ENCODE data around the gene SMOC2.
"Not testable (repeated sequence)": the region's sequence is repeated elsewhere in the genome, so short reads cannot be mapped to it uniquely, and the experiment has no call there.

The SMOC2 gene

DNA sequence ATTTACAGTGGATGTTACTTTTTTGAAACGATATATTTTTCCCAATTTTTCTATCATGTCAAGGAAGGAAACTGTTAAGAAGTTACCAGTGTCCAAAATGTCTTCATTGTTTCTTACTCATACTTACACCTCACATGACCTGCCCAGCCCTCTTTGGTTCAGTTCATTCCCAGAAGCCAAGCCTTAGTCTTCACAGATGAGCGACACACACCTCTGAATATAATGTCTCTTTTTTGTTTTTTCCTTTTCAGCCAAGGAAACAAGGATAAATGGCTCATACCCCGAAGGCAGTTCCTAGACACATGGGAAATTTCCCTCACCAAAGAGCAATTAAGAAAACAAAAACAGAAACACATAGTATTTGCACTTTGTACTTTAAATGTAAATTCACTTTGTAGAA, 225.2 kb downstream of the SMOC2 start:
- no peak for DNase-seq

DNA sequence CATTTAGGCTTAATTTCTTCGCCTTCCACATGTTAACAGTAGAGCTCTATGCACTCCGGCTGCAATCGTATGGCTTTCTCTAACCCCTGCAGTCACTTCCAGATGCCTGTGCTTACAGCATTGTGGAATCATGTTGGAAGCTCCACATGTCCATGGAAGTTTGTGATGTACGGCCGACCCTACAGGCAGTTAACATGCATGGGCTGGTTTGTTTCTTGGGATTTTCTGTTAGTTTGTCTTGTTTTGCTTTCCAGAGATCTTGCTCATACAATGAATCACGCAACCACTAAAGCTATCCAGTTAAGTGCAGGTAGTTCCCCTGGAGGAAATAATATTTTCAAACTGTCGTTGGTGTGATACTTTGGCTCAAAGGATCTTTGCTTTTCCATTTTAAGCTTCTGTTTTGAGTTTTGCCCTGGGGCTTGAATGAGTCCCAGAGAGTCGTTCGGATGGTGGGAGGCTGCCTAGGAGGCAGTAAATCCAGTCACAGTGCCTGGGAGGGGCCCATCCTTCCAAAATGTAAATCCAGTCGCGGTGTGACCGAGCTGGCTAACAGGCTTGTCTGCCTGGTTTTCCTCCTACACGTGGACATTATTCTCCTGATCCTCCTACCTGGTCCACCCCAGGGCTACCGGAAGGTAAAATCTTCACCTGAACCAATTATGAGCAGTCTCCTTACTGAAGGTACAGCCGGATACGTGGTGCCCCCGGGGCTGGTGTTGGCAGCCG, 225.9 kb downstream of the SMOC2 start:
- no peak for DNase-seq

DNA sequence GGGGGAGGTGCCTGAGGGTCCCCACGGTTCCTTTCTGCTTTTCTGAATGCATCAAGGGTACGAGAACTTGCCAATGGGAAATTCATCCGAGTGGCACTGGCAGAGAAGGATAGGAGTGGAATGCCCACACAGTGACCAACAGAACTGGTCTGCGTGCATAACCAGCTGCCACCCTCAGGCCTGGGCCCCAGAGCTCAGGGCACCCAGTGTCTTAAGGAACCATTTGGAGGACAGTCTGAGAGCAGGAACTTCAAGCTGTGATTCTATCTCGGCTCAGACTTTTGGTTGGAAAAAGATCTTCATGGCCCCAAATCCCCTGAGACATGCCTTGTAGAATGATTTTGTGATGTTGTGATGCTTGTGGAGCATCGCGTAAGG, 226.4 kb downstream of the SMOC2 start:
- no peak for DNase-seq

DNA sequence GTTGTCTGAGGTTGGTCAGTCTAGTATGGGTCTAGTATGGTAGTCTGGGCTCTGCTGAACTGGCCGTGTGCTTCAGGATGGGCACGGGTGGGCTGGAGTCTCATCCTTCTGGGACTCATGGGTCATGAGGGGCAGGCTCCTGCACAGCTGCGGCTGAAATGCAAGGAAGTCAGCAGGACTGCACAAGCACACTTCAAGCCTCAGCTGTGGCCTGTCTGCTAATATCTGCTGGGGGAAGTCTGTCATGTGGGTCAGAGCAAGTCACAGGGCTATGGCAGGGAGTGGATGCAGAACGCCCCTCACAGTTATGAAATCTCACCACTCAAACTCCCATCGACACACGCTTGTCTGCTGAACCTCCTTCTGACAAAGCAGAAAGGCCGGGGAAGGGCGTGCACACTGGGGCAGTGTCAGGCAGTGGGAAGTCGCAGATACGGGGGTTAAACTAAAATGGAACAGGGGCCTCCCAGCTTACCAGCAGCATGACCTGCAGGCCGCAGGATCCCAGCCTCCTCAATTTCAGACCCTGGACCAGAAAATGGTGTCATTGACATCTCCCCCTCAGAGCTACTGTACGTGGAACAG, 229.5 kb downstream of the SMOC2 start:
- DNase-seq: no peak

DNA sequence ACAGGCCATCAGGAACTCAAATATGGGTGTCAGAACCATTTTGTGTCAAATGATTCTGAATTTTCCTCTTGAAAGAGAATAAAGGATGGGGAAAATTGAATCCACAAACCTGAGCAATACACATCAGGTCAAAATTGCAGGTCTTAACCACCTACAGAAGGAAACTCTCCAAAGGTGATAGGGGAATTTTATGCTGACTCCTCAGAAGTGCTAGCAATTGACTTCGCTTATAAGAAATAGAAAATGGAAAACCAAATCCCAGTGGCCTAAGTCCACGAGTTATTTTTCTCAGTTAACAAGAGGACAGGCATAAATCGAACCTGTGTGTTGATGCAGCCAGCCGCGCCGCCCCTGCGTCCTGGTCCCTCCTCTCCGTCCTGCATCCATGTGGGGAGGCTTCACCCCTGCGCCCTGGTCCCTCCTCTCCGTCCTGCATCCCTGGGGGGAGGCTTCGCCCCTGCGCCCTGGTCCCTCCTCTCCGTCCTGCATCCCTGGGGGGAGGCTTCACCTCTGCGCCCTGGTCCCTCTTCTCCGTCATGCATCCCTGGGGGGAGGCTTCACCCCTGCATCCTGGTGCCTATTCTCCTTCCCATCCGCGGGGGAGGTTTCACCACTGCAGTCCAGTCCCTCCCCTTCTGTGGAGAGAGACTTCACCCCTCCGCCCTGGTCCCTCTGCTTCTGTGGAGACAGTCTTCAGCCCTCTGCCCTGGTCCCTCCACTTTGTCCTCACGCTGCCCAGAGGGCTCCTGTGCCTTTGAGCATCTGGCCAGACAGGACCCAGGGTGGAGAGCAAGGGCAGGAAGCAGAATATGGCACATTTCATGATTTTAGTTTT, 230.3 kb downstream of the SMOC2 start:
- no peak for DNase-seq

DNA sequence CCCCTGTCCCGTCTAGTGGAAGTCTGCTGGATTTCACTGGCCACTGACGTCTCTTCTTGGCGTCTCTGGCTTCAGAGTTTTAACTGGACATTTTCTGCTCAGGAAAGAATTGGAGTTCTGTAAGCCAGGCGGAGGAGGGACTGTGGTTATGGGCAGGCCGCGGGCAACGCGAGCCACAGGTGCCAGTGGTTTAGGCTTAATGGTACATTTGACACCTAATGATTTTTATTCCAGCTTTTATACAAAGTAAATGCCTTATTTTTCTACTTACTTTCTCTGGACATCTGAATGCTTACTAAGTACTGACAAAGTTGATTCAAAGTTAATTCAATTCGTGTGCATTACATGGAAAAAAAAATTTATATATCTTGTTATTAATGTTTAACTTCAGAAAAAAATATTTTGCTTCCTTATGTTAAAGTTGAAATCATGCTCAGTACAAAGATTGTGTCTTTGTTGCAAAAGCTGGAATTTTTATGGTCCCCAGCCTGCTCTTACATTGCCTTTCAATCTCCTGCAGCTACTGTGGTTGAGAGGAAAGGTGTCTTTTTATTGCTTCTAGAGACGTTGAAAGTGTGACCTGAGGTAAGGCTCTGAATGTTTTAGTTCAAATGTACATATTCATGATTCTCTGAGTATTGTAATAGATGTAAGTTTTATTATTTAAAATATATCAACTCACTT, 231.0 kb downstream of the SMOC2 start:
- DNase-seq: no peak

DNA sequence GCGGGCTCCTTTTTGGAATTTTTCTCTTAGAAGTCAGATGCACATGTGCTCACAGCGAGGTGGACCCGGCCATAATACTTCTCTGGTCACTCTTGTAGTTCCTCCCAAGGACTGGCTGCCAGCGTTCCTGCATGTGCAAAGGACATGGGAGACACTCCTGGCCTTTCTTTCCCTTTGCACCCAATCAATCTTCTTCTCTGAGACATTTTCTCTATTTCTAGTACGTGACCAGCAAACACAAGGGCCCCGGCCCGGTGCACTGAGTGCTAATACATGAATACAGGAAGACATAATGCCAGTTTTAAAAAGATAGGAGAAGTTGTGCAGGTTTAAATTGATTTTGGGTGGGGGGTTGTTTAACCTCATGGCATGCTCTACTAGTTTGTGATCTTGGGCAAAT, 233.6 kb downstream of the SMOC2 start:
- no peak for DNase-seq

DNA sequence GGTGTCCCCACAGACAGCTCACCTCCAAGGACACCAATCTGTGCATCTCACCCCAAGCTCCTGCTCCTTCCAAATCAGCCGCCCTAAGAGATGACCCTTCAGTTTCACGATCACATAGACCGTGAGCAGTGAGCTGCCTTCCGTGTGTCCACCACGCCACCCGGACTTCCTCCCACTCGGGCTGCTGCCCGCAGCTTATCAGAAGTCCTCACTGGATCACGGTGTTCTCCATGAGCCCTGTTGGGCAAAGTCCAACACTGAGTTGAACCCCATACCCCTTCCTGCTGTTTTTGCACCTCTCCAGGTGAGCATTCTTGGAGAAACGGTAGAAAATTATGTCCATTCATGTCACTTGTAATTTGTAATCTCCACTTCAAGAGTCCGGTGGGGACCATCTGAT, 234.4 kb downstream of the SMOC2 start:
- no peak for DNase-seq

DNA sequence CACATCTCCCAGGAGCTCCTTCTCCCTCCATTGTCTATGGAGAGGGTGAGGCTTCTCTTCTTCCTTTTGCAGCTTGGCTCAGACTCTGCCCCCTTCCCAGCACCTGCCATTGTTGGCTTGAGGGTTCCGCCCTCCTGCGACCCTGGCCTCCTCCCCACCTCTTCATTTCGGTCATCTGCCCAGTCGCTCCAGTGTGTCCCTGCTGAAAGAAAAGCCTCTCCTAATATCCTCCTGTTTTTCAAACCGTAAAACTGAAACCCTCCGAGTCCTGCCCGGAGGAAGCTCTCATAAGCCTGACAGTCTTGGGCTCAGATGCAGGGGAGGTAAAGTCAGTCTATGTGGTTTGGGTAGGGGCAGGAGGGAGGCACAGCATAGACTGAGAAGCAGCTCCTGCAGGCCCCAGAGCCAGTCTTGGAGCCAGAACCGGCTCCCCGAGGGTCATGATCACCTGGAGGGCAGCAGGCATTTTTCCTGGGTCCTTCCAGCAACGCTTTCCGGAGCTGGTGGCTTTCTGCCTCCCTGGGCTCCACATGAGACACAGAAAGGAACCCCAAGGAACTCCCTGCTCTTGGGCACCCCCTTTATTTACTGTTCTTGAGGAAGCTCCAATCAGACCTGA, 235.1 kb downstream of the SMOC2 start:
- no peak for DNase-seq

DNA sequence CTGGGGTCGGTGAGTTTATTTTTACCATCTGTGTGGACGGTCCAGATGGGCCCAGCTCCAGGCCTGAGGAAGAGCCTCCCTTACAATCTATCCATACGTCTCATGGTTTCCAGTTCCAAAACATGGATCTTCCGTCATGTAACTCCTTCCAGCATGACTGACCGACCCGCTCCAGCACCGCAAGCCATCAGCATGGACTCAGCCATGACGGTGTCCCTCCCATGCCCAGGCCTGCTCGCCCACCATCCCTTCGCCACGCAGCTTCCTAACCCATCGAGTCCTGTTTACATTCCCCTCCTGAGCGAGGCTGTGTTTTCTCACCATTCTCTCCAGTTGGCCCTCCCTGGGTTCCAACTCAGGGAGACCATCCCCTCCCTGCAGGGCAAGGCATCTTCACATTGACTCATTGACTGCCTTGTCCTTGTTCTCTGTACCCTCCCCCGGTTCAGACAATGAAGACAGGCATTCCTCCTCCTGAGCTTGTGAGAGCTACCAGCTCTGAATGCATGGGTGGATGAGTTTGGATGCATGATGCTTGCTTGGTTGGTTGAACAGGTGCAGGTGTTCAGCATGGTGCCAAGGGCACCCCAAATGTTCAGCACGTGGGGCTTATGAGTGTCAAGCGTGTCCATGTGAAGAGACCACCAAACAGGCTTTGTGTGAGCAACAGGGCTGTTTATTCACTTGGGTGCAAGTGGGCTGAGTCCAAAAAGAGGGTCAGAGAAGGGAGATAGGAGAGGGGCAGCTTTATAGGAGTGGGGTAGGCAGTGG, 235.8 kb downstream of the SMOC2 start:
- no peak for DNase-seq

DNA sequence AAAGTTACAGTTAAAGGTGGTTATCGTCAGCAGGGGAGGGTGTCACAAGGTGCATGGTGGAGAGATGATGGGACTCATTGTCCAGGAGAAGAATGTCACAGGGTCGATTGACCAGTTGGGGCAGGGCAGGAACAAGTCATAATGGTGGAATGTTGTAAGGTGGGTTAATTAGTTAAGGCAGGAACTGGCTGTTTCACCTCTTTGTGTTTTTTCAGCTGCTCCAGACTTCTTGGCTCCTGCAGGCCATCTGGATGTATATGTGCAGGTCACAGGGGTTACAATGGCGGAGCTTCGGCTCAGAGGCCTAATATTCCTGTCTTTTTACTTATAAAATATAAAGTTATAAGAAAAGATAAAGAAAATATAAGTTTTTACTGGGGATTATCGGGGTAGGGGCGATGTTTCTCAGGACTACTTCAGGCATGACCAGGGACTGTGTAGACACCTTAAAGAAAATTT, 236.4 kb downstream of the SMOC2 start:
- not testable (repeated sequence) for DNase-seq

DNA sequence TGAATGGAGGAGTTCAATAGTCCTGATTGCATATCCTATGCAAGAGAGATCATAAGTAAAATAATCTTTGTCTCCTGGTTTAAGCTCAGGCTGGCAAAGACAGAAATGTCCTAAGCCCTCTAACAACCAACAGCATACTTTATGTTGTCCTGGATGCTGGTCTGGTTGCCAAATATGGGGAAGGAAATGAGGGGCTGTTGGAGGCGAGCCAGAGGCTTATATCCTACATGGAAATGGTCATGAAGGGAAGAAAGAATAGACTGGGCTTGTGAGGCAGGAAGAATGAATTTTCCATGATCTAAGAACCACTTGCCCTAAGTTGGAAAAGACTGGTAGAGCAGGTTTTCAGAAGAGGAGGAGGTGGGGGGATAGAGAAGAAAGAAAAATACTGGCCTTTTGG, 237.1 kb downstream of the SMOC2 start:
- DNase-seq: no peak

DNA sequence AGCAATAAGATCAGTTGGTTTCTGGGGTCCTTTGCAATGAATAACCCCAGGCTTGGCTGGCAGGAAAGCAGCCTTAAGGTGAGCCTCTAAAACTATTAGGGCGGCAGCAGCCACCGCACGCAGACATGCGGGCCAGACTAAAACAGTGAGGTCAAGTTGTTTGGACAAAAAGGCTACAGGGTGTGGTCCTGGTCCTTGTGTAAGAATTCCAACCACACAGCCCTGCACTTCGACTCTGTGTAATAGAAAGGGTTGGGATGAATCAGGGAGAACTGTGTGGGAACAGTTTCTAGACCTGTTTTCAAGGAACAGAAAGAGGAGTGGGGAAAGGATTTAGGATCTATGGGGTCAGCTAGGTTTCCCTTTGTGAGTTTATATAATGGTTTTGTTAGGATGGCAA, 237.6 kb downstream of the SMOC2 start:
- DNase-seq: no peak

DNA sequence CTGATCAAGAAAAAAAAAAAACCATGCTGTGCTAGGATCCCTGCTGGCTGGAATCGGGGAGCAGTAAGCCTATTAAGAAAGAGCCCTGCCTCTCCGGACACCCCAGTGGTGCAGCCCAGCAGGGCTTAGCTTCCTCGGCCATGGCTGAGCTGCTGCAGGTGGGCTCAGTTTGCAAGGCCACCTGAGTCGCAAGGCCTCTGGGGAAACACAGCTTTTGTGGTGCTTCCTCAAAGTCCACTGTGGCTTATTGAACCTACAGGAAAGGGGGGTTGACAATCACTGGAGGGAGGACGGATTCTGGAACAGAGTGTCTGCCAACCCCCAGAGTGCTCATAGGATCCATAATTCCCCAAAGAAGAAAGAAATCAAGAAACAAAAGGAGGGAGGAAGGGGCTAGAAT, 240.8 kb downstream of the SMOC2 start:
- no peak for DNase-seq

DNA sequence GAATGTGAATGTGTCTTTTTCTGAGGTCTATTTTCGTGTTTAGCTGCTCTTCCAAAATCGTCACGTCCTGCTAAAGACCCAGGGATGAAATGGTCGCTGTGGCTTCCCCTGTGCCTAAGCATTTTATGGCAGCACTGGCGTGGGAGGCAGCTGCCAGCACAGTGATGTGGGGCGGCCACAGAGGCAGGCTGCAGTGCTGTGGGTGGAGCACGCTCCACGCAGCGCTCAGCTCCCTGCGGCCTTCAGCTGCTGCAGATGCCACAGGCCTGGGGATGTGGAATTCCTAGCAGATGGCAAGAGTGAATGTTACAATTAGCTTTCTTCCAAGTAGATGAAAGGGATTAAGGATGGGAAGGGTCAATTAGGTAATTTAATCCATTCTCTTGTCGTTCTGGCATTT, 242.6 kb downstream of the SMOC2 start:
- no peak for DNase-seq

DNA sequence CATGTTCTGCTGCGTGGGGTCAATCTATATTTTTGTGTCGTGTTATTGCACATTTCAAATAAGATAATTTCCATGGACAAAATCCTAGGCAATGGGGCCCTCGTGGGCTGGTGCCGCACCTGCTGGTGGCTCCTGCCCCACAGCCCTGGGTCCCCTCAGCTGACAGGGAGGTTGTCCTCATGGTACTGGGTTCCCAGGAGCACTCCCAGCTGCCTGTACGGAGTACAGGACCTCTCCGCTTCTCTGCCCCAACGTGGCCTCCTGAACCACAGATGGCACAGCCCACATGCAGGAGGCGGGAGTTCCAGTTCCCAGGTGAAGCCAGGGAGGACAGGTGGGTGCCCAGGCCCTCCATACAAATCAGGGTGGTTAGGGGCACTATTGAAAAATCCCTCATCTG, 243.5 kb downstream of the SMOC2 start:
- DNase-seq: no peak

DNA sequence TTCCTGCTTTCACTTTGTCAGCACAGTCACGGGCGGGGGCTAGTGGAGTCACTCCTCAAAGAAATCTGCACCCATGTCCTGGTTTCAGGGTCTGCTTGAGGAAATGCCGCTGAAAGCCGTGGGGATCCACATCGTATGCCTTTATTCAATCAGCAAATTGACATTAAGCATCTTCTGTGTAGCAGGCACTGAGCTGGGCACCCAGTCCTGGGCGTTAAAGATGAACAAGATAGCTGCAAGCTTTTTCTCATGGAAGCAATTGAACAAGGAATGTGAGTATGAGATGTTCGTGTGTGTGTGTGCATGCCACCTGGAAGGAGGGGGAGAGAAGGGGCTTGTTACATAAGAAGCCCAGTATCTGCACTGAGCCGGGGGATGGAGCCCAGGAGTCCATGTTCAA, 243.9 kb downstream of the SMOC2 start:
- no peak for DNase-seq

DNA sequence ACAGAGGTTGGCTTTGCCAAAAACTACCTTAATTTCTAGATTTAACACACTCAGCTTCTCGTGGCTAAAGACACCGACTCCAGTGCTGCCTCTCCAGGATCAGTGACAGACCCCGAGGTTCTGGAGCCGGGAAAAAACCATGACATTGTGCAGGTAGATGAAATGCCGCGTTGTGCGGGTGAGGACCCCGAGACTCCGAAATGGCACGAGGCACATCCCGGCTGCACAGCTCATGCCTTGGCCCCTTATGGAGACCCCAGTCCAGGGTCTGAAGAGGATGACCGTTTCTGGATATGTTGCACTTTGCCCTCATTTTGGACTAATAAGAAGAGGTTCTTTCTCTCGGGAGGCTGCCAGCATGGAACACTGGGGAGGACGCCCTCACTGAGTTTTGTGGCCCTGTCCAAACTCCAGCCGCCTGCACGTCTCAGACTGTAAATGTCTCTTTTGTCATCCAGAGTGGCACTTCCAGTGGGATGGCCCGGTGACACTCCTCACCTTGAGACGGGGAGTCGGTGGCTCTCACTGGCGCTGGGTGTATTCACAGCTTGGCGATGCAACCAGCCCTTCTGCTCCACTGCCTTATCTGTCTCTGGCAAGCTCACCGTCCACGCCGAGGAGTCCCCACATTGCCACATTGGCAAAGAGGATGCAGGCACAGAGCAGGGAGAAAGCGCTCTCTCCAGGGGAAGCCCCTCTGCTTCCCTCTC, 245.2 kb downstream of the SMOC2 start:
- no peak for DNase-seq

DNA sequence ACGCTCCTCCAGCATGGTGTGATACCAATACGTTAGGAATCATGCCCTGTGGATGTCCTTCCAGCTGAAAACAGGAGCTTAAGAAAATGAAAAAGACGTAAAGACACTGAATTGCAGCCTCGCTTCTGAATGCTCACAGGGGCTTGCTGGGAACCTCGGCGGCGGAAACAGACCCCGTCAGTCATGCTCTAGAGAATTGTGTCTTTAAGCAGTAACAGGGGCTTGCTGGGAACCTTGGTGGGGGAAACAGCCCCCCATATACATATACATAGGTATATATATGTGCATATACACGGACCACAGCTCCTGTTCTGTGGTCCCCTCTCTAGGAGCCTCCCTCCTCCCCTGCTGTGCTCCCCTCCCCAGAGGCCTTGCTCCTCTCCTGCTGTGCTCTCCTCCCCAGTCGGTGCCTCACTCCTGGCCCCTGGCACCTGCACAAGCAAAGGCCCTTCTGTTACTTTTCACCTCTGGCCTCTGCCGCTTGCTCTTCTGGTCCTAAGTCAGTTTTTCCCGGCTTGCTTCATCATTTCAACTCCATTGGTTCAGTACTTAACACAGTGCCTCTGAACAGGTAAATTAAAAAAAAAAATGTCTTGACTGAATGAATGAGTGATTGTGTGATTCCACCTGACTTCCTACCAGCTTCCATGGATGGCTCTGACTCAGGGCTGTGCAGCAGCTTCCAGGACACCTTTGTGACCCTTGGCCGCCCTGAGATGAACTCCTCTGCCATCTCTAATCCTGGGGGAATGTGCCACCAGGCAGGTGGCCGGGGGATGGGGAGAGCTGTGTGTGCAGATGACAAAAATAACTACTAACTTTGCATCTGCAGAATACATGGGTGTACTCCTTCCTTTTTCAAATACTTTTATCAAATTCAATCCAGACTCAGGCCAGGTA, 246.1 kb downstream of the SMOC2 start:
- DNase-seq: no peak

DNA sequence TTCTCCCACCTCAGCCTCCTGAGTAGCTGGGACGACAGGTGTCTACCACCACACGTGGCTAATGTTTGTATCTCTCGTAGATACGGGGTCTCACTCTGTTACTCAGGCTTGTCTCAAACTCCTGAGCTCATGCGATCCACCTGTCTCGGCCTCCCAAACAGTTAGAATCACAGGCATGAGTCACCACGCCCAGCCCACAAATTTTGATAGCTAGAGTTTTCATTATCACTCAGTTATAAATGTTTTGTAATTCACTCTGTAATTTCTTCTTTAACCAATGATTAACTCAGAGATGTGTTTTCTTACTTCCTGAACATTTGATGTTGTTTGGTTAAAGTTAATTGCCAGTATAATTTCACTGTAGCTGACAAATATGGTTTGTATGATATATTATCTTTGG, 249.3 kb downstream of the SMOC2 start:
- no peak for DNase-seq

DNA sequence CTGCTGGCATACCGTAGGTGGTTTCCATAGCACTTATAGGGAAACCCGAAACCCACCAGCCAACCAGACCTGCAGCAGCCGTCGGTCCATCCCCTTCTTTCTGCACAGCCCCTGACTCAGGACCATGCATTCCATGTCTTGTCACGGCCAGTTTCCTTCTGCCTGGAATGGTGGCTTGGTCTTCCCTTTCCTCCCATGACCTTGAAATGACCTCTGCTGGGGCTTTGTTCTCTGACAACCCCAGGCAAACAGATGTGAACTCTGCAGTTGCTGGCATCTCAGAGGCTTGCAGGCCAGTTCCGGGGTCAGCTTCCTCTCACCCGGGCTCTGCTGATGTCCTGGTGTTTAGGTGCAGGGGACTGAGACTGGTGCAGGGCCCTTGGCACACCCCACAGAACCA, 250.8 kb downstream of the SMOC2 start:
- no peak for DNase-seq

All from SIG-M5 (cell line).